COLO829 (cell line): ENCODE measurements around the gene PLCL2.

Source experiments
- DNase-seq: peaks from one replicate; pipeline ENCODE4 v3.0.0; 2012; ENCODE audit warnings: low spot score

PLCL2 gene

DNA sequence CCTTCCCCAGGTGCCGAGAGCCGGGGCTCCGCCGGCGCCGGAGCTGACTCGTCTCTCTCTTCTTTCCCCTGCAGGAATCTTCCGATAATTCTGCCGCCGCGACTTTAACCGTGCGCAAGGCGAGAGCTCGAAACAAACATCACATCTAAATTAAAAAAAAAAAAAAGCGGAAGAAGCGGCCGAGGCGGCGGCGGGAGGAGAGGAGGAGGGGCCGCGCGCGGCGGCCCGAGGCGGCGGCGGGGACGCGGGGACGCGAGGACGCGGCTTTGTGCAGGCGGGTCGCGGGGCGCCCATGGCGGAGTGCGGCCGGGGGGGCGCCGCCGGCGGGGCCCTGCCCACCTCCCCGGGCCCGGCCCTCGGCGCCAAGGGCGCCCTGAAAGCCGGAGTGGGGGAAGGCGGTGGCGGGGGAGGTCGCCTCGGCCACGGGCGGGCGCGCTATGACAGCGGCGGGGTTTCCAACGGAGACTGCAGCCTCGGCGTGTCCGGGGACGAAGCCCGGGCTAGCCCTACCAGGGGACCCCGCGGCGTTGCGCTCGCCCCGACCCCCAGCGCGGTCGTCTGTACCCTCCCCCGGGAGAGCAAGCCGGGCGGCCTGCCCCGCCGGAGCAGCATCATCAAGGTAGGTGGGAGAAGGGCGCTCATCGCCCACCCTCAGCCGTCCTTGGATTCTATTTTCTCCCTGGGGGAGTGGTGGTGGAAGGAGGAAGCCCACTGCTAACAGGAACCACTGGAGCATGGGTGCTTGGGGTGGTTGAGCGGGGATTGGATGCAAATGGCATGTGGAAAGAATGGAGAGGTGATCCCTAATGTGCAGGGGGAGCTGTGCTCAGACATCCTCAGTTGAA lies at the start of gene PLCL2:
Gene PLCL2 (plus strand): TSS at position 208 of the 845 bp plus-strand sequence. CDS start 85 bp downstream, at position 293.
- DNase-seq = no peak

DNA sequence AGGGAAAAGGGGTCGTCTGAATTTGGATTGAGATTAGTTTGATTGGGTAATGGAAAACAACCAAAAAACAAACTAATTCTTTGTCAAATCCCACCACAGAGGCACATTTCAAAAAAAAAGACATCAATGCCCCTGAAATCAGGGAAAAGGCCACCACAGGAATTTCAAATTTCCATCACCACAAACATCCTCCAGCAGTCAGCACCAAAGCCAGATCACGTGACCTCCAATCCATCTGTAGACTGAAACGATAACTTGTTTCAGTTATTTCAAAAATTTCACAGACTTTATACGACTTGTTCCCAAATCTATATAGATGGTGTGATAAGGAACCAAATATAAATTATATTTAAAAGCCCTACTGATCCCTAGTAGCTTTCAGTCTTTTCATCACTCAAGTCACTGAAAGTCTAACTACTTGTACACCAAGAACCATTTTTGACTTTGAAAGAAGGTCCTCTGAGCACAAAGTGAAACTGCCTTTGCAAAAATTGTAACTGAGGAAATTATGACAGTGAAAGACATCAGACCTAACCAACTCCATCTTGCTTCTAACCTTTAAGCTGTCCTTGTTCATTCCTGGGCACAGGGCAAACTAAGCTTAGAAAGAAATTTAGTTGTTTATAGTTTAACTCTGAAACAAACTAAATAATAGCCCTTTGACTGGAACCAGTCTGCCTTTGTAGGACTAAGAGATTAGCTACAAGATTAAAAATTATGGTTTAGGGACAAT lies 48.1 kb upstream of the PLCL2 start:
- DNase-seq = no peak

DNA sequence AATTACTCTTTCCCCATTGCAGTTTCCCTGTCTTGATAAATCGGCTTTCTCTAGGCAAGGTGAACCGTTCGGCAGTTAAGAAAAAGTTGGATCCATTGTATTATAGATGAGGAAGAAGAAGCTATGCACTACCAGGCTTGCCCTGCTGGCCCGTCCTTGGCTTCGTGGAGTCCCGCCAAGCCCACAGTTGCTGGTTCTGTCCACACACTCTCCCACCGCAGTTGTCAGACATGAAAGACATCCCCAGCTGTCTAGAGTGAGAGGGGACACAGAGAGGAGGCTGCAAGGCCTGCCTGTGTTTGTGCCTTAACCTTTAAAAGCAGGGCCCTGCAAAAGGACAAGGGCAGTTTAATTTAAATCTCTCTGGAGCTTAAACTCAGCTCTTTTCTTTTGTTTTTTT lies 47.2 kb upstream of the PLCL2 start:
- DNase-seq = no peak

DNA sequence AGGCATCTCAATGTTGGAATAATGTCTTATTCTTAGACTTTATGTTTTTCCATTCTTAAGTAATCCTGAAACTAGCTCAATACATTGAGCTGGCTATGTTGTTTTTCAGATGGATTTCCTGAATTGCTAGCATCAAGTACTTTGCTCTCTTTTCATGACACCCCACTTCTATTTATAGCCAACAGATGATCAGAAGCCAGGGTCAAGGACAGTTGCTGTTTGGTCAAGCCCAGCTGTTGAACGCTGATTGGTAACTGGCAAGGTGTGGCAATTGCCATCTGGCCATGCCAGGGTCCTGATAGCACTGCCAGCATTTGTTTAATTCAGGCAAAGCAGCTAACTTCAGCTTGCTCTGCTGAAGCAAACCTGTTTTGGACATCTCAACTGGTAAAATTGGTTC lies 46.2 kb upstream of the PLCL2 start:
- DNase-seq = no peak

DNA sequence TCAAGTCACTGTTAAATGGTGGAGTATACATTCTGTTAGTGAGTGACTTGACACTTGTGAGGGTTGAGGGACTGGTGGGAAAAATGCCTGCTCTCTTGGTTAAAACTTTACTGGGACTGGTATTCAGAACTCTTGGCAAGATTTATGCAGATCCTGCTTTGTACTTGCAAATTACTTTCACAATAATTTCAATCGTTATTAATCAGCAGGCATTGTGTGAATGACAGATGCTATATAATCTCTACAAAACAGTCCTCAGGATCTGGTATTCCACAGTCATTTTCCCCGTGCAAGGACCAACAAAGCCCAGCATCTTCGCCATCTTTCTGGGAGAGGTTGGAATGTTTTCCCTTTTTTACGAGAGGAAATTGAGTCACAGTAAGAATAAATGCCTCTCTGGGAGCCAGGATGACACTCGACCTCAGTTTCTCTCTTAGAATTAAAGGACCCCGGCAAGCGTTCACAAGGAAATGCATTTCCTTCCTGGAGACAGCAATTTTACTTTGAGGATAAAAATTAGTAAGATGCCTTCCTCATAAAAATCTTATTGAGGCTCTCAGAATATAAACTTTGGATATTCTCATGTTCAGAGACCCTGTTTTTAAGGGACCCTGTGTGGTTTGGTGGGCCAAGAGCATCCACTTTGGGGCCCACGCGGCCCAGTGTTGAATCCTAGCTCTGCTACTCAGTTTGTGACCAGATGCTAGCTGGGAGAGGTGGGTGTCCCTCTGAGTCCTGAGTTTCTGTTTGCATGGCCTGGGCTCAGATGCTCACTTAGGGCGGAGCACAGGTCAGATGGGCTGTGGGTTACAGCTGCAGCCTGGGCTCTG lies 45.3 kb upstream of the PLCL2 start:
- no peak for DNase-seq

DNA sequence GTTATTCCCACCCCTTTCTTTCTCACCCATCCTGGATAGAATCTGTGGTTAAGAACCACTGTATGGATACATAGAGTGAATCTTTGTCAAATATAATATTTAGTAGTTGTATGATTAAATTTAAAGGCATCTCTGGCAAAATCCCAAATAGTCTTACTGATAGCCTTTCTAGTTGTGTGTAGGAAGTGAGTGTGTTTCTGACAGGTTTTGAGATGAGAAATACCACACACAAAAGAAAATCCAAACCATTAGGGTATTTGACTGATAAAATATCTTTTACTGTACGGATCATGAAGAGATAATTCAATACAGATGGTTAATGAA lies 44.7 kb upstream of the PLCL2 start:
- DNase-seq = no peak

DNA sequence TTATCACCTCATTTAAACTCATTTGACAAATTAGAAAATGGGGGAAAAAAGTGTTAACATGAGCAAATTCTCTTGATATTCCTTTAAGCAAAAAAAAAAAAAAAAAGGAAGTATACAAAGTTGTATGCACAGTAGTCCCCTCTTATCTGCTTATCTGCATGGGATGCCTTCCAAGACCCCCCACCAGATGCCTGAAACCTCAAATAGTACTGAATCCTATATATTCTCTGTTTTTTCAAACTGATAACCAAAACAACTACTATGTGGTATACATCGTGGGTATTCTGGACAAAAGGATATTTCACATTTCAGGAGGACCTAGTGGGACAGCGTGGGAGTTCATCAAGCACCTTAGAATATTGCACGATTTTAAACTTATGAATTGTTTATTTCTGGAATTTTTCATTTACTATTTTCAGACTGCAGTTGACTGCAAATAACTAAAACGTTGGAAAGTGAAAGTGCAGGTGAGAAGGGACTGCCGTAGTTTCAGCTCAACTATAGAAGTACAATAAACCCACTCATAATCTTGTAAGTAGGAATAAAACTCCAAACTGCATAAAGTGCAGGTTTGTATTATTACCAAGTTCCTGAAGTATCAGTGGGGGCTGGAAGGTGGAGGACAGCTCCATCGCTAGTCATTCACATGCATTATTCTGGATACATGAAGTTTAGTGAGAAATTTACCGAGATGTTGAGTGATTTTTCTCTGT lies 43.6 kb upstream of the PLCL2 start:
- DNase-seq = no peak

DNA sequence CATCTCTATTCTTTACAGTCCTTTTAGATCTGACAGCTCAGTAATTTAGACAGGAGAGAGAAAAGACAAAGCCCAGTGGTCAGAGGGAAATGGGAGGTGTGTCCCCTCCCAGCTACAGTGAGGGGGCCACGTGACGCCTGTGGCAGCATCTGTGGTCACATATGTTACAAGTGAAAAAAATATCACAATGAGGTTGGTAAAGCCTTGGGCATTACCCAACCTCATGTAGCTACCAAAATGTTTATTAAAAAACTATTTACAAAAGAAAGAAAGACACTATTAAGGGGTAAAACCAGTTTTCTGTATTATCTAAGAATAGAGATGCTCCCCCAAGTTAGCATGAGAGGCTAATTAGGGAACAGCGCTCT lies 42.9 kb upstream of the PLCL2 start:
- no peak for DNase-seq

DNA sequence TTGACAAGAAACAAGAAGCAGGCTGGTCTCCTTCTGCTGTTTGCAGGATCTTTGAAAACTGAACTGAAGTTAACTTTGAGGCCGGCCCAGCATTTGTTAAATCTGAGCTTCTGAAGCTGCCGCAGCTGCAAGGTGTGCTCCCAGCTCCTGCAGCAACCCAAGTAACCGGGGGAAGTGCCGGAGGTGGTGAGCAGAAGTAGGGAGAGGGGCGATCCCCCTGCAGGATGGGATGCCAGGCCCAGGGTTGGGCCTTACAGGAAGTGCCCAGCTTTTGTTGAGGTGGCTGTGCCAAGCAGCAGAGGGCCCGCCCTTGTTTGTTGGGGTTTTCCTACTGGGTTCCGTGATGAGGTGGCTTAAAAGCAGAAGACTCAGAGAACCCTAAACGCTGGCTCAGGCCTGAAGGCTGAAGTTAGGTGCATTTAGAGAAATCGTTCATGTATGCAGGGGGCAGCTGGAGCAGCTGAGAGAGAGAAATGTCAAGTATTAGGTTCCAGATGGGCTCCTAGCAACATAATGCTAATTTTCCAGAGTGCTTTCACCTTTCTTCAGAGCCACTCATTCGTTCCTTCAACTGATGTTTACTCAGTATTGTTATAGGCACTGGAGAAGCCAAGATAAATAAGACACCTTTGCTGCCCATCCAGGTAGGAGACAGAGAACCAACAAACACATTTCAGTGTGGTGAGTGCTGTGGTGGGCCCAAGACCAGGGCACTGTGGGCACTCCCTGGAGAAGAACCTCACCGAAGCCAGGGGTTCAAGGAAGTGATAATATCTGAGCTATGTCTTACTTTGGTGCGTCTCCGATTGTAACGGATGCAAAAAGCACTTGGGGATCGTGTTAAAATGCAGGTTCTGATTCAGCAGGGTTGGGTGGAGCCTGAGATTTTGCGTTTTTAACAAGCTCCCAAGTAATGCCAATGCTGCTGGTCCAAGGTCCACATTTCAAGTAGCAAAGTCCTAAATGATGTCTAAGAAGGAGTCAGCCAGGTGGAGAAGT lies 42.2 kb upstream of the PLCL2 start:
- no peak for DNase-seq

DNA sequence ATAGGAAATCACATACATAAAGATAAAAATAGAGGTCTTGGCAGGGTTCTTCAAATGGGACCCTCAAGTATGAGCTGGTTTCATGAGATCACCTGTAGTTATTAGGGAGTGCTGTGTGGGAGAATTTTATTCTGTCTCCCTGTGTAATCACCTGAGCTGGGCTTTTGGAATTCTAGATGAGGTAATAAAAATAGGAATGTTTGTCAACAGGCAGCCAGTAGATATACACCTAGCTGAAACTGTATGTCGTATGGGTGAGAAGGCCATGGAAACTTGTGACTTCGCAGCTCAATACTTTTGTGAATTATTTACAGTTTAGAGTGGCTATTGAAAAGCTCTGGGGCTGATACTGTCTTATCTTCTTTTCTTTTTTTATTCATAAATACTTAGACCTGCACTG lies 40.5 kb upstream of the PLCL2 start:
- no peak for DNase-seq

DNA sequence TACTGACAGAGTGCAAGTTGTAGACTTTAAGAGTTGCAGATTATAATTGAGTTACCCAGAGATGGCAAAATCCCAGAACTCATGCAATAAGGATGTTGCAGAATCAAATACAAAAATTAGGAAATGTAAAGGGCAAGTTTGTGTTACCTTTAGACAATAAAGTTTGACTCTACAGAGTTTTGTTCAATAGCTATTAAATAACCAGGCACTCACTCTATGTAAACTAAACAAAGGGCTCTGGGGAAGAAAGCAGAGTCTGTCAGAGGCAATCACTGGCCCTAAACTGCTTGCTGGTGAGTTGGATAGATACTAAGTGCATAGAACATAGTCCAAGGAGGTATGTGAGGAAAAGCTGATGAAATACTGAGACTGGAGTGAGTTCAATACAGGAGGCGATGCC lies 40.0 kb upstream of the PLCL2 start:
- no peak for DNase-seq

DNA sequence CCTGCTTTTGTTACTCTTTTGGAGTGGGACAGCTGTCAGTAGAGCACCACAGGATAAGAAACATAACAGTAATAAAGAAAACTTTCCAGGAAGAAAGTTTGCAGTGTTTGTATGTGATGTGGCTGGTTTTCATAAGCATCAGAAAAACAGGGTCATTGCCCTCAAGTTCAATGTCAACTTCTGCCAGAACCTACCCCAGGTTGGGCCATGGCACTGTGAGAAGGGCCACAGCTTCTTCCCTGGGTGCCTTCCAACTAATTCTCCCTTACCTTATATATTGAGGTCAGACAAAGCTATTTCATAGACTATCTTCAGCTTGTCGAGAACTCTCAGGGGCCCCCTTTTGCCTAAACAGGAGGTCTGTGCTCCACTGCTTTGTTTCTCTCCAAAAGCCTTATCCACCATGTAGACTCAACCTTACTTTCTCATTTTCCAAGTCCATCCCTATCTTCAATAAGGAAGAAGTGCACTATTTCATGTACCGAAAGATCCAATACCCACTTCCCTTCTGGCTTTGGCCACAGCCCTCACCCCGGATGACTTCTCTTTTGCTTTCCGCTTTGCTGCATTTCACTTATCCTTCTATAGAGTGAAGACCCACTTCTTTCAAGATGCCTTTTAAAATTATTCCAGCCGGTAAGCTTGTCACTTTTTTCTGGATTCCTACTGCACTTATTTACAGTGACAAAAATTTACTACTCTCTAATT lies 38.2 kb upstream of the PLCL2 start:
- DNase-seq = no peak

DNA sequence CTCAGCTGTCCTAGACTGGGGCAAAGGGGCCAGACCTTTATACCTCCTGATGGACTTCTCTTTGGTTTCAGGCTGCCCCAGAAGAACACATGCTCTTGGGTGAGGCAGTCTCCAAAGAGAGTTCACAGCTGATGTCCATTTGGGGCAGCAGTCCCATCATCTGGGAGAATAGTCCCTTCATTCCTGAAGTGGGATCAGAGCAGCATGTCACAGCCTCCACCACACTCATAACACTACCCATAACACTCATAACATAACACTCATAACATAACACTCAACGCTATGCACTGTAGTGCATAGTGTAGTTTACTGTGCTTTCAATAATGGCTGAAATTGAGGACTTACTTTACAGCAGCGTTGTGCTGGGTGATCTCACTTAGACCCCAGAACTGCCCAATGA lies 36.7 kb upstream of the PLCL2 start:
- no peak for DNase-seq

DNA sequence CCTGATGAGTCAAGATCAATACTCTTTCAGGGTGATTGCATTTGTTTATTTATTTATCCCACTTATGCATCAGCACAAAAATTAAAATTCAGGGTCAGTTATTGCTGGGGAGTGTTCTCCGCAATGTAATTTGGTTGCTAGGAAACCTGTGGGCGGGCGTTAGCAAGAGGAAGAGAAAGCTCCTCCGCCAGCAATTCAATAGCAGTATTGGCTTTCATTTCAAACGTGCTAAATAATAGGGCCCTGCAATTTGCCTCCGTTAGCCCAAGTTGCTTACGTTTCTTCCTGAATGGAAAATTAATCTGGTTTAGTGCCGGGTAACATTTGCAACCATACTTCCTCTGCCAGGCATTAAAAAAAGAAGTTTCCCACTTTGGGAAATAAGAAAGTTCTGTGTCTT lies 35.5 kb upstream of the PLCL2 start:
- DNase-seq = no peak

DNA sequence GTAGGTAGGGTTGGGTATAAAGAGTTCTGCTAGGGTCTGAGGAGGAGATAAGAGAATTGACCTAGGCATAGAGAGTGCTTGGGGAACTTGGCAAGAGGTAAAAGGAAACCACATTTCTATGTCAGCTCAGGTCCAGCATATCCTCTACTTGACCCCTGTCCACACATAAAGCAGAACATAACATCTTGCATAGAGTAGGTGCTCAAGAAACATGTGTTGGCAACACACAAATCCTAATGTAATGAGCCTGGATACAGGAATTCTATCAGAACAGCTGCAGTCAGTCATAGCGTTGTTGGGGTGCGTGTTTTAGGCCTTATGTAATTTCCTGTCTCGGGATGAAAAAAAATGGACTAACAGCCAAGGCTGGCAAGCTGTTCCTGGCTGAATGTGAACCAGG lies 35.0 kb upstream of the PLCL2 start:
- DNase-seq = no peak

DNA sequence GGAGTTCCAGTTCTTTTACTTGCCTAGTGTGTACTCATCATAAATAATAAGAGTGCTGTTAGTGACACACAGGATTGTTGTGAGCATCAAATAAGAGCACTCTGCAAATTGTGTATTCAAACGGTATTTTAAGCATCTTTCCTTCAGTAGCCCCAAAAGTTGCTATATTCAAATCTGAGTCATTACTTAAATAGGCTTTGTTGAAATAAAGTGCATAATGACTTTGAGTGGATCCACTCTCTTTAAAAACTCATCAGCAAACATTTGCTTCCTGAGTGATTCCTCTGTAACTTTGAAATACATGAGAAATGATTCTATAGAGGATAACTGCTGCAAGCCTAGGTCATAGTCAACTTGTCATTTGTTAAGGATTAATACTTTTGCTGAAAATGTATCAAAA lies 29.3 kb upstream of the PLCL2 start:
- no peak for DNase-seq

DNA sequence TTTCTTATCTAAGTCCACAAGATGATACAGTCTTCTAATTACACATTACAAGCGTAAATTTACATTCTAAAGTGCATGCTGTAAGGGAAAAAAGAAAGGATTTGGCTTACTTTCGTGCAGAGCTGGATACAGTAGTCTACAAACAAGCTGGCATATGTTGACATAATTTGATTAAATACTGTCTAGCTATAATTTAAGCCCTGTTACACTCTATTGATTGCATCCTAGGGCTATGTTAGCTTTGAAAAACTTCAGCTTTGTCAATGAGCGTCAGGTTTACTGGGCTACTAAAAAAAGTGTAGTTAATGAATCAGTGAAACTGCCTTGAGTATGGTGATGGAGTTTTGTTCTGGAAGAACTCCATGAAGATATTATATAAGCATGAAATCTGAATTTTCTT lies 24.5 kb upstream of the PLCL2 start:
- DNase-seq = no peak

DNA sequence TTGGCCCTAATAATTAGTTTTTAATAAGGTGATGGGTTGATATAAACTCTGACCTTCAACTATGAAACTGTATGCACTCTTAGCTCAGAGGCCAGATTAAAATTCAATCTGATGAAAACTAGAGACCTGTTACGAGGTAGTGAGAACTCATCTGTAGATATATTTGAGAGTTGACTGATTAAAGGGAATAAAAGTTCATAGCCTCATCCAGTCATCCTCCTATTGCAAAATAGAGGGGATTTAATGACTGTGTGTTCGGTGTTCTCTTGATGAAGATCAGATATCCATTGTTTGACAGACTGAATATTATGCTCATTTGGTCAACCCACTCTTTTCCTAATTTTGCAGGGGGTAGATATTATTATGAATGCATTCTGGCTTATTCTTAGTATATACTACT lies 23.3 kb upstream of the PLCL2 start:
- DNase-seq = no peak

DNA sequence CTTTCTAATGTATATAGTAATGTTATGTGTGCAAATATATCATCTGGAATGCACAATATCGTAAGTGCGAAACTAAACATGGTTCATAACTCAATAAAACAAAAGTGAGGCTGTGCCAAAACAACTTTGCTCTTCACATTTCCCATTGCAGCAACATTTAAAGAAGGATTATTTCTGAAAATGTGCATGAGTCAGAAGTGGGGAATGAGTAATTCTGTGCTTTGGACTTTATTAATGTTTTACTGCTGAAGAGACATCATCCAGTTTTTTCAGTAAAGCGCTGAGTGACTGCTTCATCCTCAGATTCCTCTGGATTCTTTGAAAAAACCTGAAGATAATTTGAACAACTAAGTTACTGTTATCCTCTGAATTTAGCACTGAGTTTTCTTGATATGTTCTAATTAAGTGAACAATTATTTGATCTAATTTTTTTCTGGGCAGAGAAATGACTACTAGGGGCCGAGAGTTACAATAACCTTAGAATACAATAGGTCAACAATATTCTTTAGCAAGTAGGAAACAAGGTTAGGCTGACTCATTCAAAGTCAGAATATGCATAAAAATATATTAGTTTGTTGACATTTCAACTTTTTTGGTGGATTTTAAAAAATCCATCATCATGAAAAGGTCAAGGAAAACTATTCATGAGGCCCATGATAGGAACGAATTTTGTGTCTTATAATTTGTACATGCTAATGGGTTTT lies 20.0 kb upstream of the PLCL2 start:
- no peak for DNase-seq

DNA sequence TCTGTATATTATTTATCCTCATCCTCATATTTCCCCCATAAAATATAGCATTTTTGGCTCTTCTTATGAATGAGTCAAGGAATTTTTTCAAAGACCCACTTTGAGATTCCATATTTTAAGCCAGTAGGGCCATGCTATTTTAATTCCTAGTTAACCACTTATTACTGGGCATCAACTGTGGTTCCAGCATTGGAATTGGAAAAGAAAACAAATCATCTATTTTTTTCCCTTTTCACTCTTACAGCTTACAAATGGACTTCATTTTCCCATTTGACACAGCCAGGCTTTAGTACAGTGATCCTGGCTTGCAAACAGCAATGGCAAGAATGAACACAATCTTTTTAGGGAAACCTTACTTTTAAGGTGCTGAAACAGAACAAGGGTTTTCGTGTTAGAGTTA lies 19.4 kb upstream of the PLCL2 start:
- DNase-seq = no peak
